PC-9 (cell line): ENCODE measurements around the gene REEP3.

Experiments used
- EZH2 ChIP-seq: fragments of 200-600 bp; sonication (generic); IDR thresholded peaks from 2 replicates; pipeline ENCODE4 v1.8.0; 2017; ENCODE audit warnings: antibody characterized with exemption, low read depth
- TF ChIP-seq, protein P1 (sequence below): fragments of 200-600 bp; sonication (generic); conservative IDR thresholded peaks from 2 replicates; pipeline ENCODE4 v1.6.1; 2017; ENCODE audit warnings: mixed run types, antibody characterized with exemption, mild to moderate bottlenecking, moderate library complexity

DNA sequence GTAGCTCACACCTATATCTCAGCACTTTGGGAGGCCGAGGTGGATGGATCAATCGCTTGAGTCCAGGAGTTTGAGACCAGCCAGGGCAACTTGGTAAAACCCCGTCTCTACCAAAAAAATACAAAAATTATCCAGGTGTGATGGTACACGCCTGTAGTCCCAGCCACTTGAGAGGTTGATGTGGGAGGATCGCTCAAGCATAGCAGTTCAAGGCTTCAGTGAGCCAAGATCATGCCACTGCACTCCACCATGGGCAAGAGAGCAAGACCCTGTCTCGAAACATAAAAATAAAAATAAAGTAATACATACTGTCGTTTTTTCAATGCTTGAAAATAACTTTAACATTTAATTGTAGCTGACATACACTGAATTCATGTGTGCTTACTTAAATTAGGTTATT, 57.3 kb downstream of the REEP3 start:
- TF ChIP-seq, protein P1, sequence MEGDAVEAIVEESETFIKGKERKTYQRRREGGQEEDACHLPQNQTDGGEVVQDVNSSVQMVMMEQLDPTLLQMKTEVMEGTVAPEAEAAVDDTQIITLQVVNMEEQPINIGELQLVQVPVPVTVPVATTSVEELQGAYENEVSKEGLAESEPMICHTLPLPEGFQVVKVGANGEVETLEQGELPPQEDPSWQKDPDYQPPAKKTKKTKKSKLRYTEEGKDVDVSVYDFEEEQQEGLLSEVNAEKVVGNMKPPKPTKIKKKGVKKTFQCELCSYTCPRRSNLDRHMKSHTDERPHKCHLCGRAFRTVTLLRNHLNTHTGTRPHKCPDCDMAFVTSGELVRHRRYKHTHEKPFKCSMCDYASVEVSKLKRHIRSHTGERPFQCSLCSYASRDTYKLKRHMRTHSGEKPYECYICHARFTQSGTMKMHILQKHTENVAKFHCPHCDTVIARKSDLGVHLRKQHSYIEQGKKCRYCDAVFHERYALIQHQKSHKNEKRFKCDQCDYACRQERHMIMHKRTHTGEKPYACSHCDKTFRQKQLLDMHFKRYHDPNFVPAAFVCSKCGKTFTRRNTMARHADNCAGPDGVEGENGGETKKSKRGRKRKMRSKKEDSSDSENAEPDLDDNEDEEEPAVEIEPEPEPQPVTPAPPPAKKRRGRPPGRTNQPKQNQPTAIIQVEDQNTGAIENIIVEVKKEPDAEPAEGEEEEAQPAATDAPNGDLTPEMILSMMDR: no peak
- no peak for TF ChIP-seq EZH2
